Measurements from ENCODE around the gene MRPS9.

The MRPS9 gene

DNA sequence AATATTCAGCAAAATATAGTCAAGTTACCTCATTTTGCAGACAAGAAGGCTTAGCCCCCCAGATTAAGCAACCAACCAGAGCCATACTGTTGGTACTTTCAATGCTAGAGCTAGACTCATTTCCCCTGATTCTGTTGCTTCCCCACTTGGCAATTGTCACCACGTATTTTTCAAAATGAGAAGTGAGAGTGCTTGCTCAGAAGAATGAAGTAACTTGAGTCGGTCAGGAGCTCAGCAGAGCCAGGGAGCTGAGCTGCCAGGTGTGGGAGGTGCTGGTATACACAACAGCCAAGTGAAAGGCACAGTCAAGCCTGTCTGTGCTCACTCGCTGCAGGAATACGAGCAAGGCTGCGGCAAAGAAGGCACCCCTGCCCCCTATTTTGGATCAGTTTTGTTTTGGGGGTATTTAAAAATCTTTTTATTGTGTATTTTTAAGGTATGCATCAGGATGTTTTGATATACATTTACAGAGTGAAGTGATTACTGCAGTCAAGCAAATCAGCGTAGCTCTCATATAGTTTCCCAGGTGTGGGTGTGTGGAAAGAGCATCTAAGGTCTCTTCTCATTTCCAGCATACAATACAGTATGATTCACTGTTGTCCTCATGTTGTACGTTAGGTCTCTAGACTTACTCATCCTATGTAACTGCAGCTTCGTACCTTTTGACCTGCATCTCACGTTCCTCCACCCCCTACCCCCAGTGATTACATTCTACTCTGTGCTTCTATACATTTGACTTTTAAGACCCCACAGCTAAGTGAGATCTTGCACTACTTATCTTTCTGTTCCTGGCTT, 62.4 kb downstream of the MRPS9 start:
- TF ChIP-seq, protein P1, sequence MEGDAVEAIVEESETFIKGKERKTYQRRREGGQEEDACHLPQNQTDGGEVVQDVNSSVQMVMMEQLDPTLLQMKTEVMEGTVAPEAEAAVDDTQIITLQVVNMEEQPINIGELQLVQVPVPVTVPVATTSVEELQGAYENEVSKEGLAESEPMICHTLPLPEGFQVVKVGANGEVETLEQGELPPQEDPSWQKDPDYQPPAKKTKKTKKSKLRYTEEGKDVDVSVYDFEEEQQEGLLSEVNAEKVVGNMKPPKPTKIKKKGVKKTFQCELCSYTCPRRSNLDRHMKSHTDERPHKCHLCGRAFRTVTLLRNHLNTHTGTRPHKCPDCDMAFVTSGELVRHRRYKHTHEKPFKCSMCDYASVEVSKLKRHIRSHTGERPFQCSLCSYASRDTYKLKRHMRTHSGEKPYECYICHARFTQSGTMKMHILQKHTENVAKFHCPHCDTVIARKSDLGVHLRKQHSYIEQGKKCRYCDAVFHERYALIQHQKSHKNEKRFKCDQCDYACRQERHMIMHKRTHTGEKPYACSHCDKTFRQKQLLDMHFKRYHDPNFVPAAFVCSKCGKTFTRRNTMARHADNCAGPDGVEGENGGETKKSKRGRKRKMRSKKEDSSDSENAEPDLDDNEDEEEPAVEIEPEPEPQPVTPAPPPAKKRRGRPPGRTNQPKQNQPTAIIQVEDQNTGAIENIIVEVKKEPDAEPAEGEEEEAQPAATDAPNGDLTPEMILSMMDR (IDR thresholded peaks at IDR 0.05) = no peak

DNA sequence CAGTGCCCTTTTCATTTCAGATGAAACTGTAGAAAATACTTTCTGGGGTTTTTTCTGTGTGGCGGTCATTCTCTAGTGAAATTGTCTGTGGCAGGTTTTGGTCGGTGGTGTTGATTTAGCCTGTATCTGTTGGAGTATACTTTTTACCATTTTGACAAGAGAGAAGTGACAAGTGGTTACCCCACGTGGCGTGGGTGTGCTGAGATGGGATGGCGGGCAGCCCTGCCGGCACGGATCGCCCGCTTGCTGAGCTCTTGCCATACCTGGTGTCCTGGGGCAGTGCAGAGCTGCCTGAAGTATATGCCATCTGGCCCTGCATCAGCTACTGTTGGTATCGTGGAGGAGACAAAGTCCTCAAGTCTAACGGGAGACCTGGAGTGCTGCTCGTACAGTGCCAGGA, 64.1 kb downstream of the MRPS9 start:
- TF ChIP-seq, protein P1 (IDR thresholded peaks at IDR 0.05) = no peak

DNA sequence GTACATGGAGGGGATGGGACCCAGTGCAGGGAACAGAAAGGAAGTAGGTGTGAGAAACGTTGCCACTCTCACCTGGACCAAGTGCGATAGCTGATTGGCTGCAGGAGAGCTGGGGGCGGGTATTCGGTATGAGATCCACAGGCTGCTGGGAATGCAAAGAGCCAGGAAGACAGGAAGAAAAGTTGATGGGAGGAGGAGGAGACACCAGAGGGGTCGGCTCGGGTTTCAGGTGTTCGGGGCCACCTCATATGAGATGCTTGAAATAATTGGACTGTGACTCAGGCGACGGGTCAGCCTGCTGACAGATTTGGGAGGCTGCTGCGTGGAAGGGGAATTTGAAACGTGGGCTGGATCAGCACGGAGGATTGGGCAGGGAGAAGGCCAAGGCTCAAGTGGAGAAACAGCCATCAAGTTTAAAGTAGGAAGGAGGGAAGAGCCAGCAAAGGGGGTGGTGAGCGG, 65.1 kb downstream of the MRPS9 start:
- TF ChIP-seq, protein P1 (IDR thresholded peaks at IDR 0.05) = no peak

DNA sequence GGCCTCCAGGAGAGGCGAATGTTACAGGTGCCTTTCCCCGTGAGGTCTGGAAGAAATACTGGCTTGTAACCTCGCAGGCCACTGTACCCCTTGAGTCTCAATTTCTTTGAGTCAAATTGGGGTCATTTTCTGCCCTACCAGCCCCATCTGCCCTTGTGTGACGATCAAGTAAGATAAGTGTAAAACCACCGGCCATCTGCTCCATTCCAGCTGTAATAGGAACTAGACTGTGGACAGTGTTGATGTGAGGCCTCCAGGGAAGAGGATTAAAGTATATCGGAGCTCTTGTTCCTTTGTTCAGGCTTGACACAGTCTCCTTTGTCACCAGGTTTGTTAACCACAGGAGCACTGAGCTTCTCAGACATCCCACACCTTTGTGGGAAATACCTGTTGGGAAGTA, 65.6 kb downstream of the MRPS9 start:
- TF ChIP-seq, protein P1 (IDR thresholded peaks at IDR 0.05) = no peak

DNA sequence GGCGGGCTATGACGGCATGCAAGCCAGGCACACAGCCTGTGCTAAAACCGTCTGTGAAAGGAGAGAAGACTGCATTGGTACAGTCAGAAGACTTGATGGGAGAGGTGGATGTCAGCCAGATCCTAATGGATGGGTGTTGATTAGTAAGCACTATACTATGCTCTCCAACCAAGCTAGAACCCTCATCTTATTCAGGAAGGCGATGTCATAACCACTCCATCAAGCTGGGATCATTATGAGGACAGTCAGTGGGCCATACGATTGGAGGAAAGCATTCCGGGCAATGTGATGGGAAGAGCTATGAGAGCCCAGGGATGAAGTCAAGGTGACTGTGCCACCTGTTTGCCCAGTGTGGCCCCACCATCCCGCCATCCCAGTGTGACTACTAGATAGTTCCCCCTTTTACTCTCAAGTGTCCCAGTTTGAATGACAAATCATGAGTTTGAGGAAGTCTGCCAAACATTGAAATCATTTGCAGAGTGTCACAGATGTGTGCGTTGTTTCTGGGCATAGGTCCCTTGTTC, 66.4 kb downstream of the MRPS9 start:
- TF ChIP-seq, protein P1 (IDR thresholded peaks at IDR 0.05) = no peak

DNA sequence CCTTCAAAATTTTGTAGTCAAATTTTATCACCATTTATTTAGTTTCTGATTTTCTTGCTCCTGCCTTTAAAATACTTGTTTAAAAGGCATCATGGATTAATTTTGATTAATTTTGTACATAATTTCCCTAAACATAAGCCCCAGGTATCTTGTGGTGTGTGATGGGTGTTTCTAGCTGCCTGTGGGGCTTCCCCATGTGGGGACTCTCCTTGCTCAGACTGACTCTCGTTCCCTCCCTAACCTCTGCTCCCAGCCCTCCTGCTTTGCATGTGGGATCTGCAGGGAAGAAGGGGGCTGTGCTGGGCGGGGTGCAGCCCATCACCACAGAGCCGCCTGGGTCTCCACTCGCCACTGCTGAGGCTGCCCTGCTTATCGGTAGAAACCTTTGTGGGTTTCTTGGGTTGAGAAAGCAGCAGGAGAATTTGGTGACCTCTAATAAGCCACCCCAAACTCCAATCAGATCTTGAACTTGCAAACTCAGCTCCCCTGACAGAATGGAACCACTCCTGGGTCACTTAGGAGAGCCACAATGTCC, 72.5 kb downstream of the MRPS9 start:
- TF ChIP-seq, protein P1 (IDR thresholded peaks at IDR 0.05) = no peak

DNA sequence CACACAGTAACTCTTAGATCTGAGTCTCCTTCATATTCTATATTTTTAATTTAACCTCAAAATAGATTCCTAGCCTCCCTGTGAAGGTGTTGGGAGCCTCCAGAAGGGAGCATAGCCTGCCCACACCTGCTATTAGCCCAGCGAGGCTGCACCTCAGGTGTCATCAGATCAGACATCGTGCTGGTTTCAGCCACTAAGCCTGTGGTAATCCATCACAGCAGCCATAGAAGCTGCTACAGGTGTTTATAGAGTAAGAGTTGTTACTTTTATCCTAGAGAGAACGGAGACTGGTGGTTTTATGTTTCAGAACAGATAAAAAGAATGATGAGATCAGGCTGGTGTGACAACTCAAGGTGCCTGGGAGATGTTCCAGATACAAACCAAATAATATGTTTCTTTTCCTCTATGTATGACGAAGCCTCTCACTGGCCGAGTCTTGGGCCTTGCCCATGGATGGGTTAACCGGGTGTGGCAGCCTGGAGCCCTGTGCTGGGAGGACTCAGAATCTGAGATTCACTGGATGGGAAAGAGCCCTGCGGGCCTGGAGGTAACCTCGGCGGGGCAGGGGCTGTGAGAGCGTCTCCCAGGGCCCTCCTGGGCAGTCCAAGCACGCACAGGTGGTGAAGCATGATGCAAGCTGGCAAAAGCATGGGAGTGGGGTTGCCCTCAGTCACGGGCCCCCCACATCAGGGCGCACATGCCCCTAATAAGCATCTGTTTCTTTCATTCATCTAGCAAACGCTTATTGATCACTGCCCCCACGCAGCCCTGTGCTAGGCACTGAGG, 73.7 kb downstream of the MRPS9 start:
- TF ChIP-seq, protein P1 (IDR thresholded peaks at IDR 0.05) = no peak

Data from LNCAP (cell line).